ENCODE data around the gene LRRFIP1. TPM values are rescaled to one million over a fixed set of nuclear protein-coding genes. Genes with fewer than 3 reads are reported as not detected.
"Not testable (repeated sequence)": the region's sequence is repeated elsewhere in the genome, so short reads cannot be mapped to it uniquely, and the experiment has no call there.

LRRFIP1 gene
- total RNA-seq, 1 donor from 2014 or later = 134 TPM

DNA sequence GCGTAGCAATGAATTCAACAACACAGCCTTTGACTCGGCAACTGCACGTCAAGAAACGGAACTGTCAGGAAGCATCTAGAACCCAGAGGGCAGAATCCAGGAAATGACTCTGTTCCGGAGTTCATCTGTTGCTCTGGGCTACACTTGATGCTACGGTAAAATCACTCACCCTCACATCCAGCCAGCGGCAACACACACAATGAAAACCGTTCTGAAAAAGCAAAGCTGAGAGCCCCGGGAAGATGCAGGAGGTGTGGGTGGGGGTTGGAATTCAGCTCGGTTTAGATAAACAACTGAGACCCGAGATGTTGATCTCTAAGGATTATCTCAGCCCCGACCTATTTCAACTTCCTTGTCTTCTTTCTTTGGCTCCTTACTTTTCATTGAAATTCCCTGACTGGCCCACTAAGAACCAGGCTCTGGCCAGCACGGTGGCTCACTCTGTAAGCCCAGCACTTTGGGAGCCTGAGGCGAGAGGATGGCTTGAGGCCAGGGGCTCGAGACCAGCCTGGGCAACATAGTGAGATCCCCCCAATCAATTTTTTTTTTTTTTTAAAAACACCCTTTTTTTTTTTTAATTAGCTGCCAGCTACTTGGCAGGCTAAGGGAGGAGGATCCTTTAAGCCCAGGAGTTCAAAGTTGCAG is 23.5 kb upstream of the LRRFIP1 start:
- ATAC-seq (ENCODE audit: low read depth) = peak; percentile 97
- peaks cover 2% of the 10 kb centered on the region for H3K27me3 Mint-ChIP-seq
- DNase-seq = peak; percentile 33
- intact Hi-C loops (cut with micrococcal nuclease) = loop anchor here (1.0 to 10.0 kb wide), 3 partner anchors 69 to 1059 kb away; no protein-coding TSS in a partner anchor
- ChIA-PET POLR2A (interaction anchor here (0.7 to 0.8 kb wide), 2 partner anchors 69 to 128 kb away, joined by 3 to 5 read pairs; no protein-coding TSS in a partner anchor), CTCF (interaction anchor here (1.2 to 1.3 kb wide), 3 partner anchors 22 to 141 kb away, joined by 4 to 5 read pairs (median 4); no protein-coding TSS in a partner anchor)
- H3K9me3 Mint-ChIP-seq = no peaks in the 10 kb centered on the region
- peak overlapping the region; percentile 93 for H3K27ac Mint-ChIP-seq
- no peaks in the 10 kb centered on the region for H3K36me3 Mint-ChIP-seq (ENCODE audit: low read depth)
- peaks cover 27% of the 10 kb centered on the region for H3K4me1 Mint-ChIP-seq
- TF ChIP-seq CTCF (IDR thresholded peaks at IDR 0.05) = no peak
- H3K4me3 Mint-ChIP-seq = peak overlapping the region; percentile 75

DNA sequence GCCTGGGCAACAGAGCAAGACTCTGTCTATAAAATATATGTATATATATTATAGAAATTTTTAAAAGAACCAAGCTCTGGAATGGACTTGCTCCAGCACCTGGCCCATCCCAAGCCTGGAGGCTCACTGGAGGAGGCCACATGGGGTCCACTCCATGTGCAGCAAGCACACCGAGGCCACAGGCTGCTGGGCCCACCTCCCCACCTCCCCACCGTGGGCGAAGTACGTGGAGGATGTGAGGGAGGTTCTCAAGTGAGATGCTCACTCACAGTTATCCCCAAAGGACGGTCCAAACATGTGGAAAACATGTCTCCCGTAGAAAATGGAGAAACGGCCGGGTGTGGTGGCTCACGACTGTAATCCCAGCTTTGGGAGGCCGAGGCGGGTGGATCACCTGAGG is 23.0 kb upstream of the LRRFIP1 start:
- no peak for TF ChIP-seq CTCF (IDR thresholded peaks at IDR 0.05)
- intact Hi-C loops (cut with micrococcal nuclease) = loop anchor here (5.0 to 10.0 kb wide), 2 partner anchors 88 to 1060 kb away; no protein-coding TSS in a partner anchor
- ATAC-seq (ENCODE audit: low read depth) = no peak
- Mint-ChIP-seq H3K9me3 (no peaks in the 10 kb centered on the region), H3K36me3 (ENCODE audit: low read depth) (no peaks in the 10 kb centered on the region), H3K27ac (peak overlapping the region; percentile 93), H3K4me1 (peaks cover 27% of the 10 kb centered on the region), H3K27me3 (peaks cover 2% of the 10 kb centered on the region), H3K4me3 (no peak overlapping the region)
- ChIA-PET POLR2A (interaction anchor here (0.6 to 0.7 kb wide), 2 partner anchors 68 to 678 kb away, joined by 3 to 5 read pairs; no protein-coding TSS in a partner anchor), CTCF (interaction anchor here (1.3 kb wide), 2 partner anchors 32 to 141 kb away, joined by 3 to 4 read pairs; no protein-coding TSS in a partner anchor)
- DNase-seq = no peak

DNA sequence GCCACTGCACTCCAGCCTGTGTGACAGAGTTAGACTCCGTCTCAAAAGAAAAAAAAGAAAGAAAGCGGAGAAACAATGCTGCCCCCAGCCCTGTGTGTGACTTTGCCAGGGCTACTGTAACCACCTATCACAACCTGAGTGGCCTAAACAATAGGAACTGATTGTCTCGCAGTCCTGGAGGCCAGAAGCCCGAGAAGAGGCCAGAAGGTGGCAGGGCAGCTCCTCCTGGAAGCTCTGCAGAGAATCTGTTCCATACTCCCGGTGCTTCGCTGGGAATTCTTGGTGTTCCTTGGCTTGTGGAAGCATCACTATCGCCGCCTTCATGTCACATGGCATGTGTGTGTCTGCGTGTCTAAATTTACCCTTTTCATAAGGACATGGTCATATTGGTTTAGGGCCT is 22.4 kb upstream of the LRRFIP1 start:
- Mint-ChIP-seq H3K27me3 (peaks cover 5% of the 10 kb centered on the region), H3K4me3 (no peak overlapping the region), H3K4me1 (peaks cover 27% of the 10 kb centered on the region), H3K27ac (peak overlapping the region; percentile 20), H3K36me3 (ENCODE audit: low read depth) (no peaks in the 10 kb centered on the region), H3K9me3 (no peaks in the 10 kb centered on the region)
- POLR2A ChIA-PET = interaction anchor here (0.6 kb wide), 1 partner anchor 677 kb away, joined by 3 read pairs; no protein-coding TSS in a partner anchor
- intact Hi-C loops (cut with micrococcal nuclease) = loop anchor here (5.0 to 10.0 kb wide), 2 partner anchors 87 to 1060 kb away; no protein-coding TSS in a partner anchor
- ATAC-seq (ENCODE audit: low read depth) (no peak), DNase-seq (no peak)
- no peak for TF ChIP-seq CTCF (IDR thresholded peaks at IDR 0.05)
- CTCF ChIA-PET = interaction anchor here (1.3 kb wide), 1 partner anchor 140 kb away, joined by 3 read pairs; no protein-coding TSS in a partner anchor

DNA sequence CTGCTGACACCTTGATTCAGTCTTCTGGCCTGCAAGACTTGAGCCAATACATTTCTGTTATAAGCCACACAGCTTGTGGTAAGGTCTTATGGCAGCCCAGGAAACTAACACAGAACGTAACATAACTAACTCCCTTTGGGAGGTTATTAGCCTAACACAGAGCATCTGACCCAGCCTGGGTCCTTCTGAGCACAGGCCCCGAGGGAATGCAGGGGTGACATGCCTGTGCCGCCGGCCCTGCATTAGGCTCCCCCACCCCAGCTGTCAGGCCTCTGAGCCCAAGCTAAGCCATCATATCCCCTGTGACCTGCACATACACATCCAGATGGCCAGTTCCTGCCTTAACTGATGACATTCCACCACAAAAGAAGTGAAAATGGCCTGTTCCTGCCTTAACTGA is 20.9 kb upstream of the LRRFIP1 start:
- intact Hi-C loops (cut with micrococcal nuclease) = loop anchor here (10.0 kb wide), 1 partner anchor 1062 kb away; no protein-coding TSS in a partner anchor
- ATAC-seq (ENCODE audit: low read depth); H3K27ac Mint-ChIP-seq; H3K9me3 Mint-ChIP-seq; H3K27me3 Mint-ChIP-seq; H3K4me3 Mint-ChIP-seq; POLR2A ChIA-PET; H3K36me3 Mint-ChIP-seq (ENCODE audit: low read depth); DNase-seq: not testable (repeated sequence)
- CTCF ChIA-PET = interaction anchor here (0.6 kb wide), 1 partner anchor 85 kb away, joined by 3 read pairs; no protein-coding TSS in a partner anchor
- H3K4me1 Mint-ChIP-seq = peaks cover 27% of the 10 kb centered on the region

GRCh38 chr2:237612527-237613357 is 14.6 kb upstream of the LRRFIP1 start:
- ATAC-seq (ENCODE audit: low read depth) (no peak), DNase-seq (no peak)
- ChIA-PET CTCF (no interaction called here), POLR2A (no interaction called here)
- Mint-ChIP-seq H3K27ac (no peak overlapping the region), H3K9me3 (no peaks in the 10 kb centered on the region), H3K4me1 (peaks cover 16% of the 10 kb centered on the region), H3K36me3 (ENCODE audit: low read depth) (no peaks in the 10 kb centered on the region), H3K4me3 (no peak overlapping the region), H3K27me3 (peaks cover 11% of the 10 kb centered on the region)
- intact Hi-C loops (cut with micrococcal nuclease) = no loop called here
- no peak for TF ChIP-seq CTCF (IDR thresholded peaks at IDR 0.05)

All from activated B cell treated with CpG ODN at 0.5 μM for 24 hours (primary cell).